Activated T-cell treated with anti-CD3 and anti-CD28 coated beads, Interleukin-2, amount 50 U/mL, for 72 hours (primary cell): ENCODE measurements around the gene DNAJC2. TPM values are rescaled to one million over a fixed set of nuclear protein-coding genes. Genes with fewer than 3 reads are reported as not detected.

Experiments
- ATAC-seq, 2 donors: fragments of 150-1000 bp; cut with Tn5 transposase; replicated peaks in 1 of 2; 2 replicates each; pipeline ENCODE4 v1.10.0; 2021; ENCODE audit warnings: moderate library complexity in 2 of 2, mild to moderate bottlenecking in 1 of 2
- DNase-seq, 2 donors: peaks; one replicate each; pipeline ENCODE4 v3.0.0; 2021 to 2022; ENCODE audit warnings: mixed read lengths in 1 of 2
- H3K27ac Mint-ChIP-seq: one replicate; pipeline ENCODE4 v1.8.0; 2022; ENCODE audit warnings: mild to moderate bottlenecking, moderate library complexity, mixed read lengths
- H3K27me3 Mint-ChIP-seq: one replicate; pipeline ENCODE4 v1.8.0; 2022; ENCODE audit warnings: low read depth, mixed read lengths
- H3K36me3 Mint-ChIP-seq, 2 donors: one replicate each; pipeline ENCODE4 v1.8.0; 2022; ENCODE audit warnings: mixed read lengths in 2 of 2, mild to moderate bottlenecking in 1 of 2; ENCODE audit not compliant: insufficient read depth in 2 of 2
- H3K4me1 Mint-ChIP-seq: one replicate; pipeline ENCODE4 v1.8.0; 2022; ENCODE audit warnings: low read depth, mixed read lengths
- H3K4me3 Mint-ChIP-seq, 2 donors: one replicate each; pipeline ENCODE4 v1.8.0; 2022; ENCODE audit warnings: mild to moderate bottlenecking in 2 of 2, mixed read lengths in 2 of 2, moderate library complexity in 2 of 2
- H3K9me3 Mint-ChIP-seq, 2 donors: one replicate each; pipeline ENCODE4 v1.8.0; 2022; ENCODE audit warnings: mixed read lengths in 2 of 2
- total RNA-seq, 2 donors: library from RNA; stranded (reverse); gene quantifications; one replicate each; pipeline ENCODE4 v1.2.3, GENCODE V29; 2022

Gene DNAJC2, protein sequence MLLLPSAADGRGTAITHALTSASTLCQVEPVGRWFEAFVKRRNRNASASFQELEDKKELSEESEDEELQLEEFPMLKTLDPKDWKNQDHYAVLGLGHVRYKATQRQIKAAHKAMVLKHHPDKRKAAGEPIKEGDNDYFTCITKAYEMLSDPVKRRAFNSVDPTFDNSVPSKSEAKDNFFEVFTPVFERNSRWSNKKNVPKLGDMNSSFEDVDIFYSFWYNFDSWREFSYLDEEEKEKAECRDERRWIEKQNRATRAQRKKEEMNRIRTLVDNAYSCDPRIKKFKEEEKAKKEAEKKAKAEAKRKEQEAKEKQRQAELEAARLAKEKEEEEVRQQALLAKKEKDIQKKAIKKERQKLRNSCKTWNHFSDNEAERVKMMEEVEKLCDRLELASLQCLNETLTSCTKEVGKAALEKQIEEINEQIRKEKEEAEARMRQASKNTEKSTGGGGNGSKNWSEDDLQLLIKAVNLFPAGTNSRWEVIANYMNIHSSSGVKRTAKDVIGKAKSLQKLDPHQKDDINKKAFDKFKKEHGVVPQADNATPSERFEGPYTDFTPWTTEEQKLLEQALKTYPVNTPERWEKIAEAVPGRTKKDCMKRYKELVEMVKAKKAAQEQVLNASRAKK
- total RNA-seq = 10 to 100 TPM; 37.5 to 43.6 TPM

DNA sequence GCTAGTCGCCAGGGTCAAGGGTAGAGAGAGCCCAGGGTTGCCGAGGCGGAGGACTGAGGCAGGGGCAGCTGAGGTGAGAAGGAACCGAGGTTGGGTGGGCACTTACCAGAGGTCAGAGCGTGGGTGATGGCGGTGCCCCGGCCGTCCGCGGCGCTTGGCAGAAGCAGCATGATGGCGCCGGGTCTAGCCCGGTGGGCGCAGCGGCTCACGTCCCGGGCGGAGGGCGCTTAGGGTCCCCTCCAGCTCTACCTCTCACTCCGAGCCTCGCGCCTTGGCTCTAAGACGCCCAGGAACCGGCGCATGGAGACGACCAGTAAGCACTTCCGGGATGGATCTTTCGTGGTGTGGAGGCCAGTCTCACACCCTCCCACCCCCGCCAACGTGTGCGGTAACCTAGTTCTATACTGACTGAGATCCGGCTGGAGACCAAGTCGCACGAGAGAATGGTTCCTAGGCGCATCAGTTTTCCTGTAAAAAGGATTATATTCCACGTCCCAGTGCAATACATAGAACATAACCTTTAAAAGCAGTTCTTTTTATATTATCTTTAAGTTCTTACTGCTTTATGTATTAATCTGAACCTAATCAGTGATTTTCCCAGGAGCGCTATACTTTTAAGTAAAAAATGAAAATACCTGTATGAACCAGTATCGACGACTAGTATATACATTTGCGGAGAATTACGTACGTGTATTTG lies at the start of gene DNAJC2:
Gene DNAJC2 (minus strand): TSS at position 315 of the 697 bp plus-strand sequence. CDS start 145 bp downstream, at position 170.
- H3K4me1 Mint-ChIP-seq = peaks cover 73% of the 10 kb centered on the region

DNA sequence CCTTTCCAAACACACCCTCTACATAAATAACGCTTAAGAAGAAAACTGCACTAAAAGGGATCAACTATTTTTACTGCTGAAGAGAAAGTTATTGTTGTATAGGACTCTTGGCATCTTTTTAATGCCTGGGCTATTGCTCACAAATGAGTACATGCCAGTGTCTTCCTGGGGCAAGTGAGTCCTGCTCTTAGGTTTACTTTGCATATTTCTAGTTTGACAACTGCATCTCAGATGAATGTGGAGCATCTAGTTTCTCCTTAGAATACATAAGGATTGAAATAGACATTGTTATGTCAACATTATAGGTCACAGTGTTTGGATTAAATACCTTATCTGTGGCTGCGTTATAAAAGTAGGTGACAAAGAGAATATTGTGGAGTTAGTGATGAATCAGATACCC lies 47.4 kb upstream of the DNAJC2 start:
- ATAC-seq (no peak), DNase-seq (no peak)
- Mint-ChIP-seq H3K36me3 (no peaks in the 10 kb centered on the region), H3K4me3 (no peak overlapping the region), H3K27ac (no peak overlapping the region), H3K27me3 (peaks cover 19% of the 10 kb centered on the region), H3K4me1 (no peaks in the 10 kb centered on the region), H3K9me3 (no peaks in the 10 kb centered on the region)

More for the DNA sequence above, at the start of gene DNAJC2:
- H3K36me3 Mint-ChIP-seq = peaks cover 14 to 16% of the 10 kb centered on the region in 2 donors
- peak within 1 kb of the TSS; percentile 83 to 97 for H3K4me3 Mint-ChIP-seq
- H3K27me3 Mint-ChIP-seq = no peaks in the 10 kb centered on the region
- DNase-seq (peak; percentile 87 to 91), ATAC-seq (peak; percentile 91 to 93)
- peak within 1 kb of the TSS; percentile 98 for H3K27ac Mint-ChIP-seq
- H3K9me3 Mint-ChIP-seq = no peaks in the 10 kb centered on the region

DNA sequence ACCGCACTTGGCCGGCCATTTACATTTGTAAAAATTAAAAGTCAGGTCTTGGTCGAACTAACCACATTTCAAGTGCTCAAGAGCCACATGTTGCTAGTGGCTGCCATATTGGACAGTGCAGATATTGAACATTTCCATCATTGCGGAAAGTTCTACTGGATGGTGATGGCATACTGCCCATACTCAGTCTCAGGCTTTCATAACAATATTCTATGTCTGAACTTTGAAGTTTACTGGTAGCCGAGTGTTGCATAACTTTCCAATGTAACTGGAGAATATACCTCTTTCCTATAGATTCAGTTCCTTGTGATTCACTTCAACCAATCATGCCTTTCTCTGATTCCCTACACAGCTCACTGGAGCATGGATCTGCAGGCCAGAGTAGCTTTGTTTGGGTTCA lies 46.6 kb upstream of the DNAJC2 start:
- H3K4me3 Mint-ChIP-seq = no peak overlapping the region
- peaks cover 13% of the 10 kb centered on the region for H3K27me3 Mint-ChIP-seq

DNA sequence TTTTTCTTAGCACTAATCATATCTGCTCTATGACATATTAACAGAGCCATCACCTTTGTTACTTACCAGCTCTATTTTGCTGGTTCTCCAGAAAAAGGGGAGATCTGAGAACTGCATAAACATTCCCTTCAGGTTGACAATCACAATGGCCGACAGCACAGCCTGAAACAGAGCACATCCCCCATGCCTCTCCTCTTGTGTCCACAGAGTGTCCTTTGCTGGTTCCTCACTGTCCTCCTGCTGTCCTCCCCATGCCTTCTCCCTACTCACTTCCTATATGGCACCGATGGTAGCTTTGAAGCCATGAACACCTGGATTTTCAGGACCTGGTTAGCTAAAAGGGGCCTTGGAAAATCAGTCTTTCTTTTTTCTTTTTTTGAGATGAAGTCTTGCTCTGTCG lies 44.7 kb upstream of the DNAJC2 start:
- no peak for ATAC-seq
- H3K4me1 Mint-ChIP-seq = no peaks in the 10 kb centered on the region
- H3K4me3 Mint-ChIP-seq = no peak overlapping the region

More for the DNA sequence above, 46.6 kb upstream of the DNAJC2 start:
- Mint-ChIP-seq H3K9me3 (no peaks in the 10 kb centered on the region), H3K4me1 (no peaks in the 10 kb centered on the region), H3K36me3 (no peaks in the 10 kb centered on the region), H3K27ac (no peak overlapping the region)
- DNase-seq (no peak), ATAC-seq (no peak)

DNA sequence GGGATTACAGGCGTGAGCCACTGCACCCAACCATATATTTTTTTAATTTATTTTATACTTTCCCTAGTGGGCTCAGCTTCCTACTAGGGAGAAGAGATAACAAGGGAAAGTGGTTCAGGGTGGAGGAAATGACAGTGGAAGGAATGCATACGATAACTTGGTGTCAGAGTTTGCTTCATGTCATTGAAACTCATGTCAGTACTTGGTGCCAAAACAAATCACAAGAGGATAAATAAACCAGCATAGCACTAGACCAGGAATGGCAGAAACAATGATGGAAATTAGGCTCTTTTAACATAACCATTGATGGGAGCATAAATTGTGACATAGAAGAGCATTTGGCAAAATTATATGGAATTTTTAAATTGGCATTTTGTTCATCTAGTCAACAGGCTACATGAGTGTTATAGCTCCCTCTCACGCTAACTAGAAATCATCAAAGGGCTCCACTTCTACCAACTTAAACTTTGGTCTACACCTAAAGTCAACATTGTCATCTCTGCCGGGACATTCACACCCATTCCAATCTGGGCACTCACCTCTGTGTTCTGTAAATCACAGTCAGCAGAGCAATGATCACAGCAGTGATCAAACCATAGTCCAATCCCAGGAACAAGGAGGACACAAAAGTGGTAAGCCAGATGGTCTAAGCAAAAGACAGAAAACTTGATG lies 44.0 kb upstream of the DNAJC2 start:
- no peaks in the 10 kb centered on the region for H3K4me1 Mint-ChIP-seq
- H3K9me3 Mint-ChIP-seq = no peaks in the 10 kb centered on the region
- peaks cover 11% of the 10 kb centered on the region for H3K27me3 Mint-ChIP-seq
- H3K36me3 Mint-ChIP-seq = no peaks in the 10 kb centered on the region
- H3K27ac Mint-ChIP-seq = no peak overlapping the region
- H3K4me3 Mint-ChIP-seq = no peak overlapping the region
- DNase-seq = no peak
- ATAC-seq = no peak

More for the DNA sequence above, 44.7 kb upstream of the DNAJC2 start:
- H3K27me3 Mint-ChIP-seq = peaks cover 11% of the 10 kb centered on the region
- no peaks in the 10 kb centered on the region for H3K36me3 Mint-ChIP-seq
- H3K9me3 Mint-ChIP-seq = no peaks in the 10 kb centered on the region
- H3K27ac Mint-ChIP-seq = no peak overlapping the region
- no peak for DNase-seq

DNA sequence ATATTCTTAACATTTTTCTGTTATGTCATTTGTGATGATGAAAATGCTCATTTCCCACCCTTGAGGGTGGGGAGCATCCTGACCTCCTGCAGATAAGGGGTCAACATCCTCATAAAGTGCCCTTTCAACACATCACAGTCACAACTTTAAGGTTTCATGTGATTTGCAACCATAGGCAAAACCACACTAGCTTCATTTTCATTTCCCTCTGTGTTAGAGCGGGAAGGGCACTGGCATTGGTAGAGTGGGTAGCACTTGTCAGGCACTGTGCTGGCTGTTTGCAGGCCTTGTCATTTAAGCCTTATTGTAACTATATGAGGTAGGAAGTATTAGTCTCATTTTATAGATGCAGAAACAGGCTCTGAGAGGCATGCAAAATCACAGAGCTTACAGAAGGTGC lies 42.7 kb upstream of the DNAJC2 start:
- DNase-seq = no peak
- peaks cover 11% of the 10 kb centered on the region for H3K27me3 Mint-ChIP-seq

DNA sequence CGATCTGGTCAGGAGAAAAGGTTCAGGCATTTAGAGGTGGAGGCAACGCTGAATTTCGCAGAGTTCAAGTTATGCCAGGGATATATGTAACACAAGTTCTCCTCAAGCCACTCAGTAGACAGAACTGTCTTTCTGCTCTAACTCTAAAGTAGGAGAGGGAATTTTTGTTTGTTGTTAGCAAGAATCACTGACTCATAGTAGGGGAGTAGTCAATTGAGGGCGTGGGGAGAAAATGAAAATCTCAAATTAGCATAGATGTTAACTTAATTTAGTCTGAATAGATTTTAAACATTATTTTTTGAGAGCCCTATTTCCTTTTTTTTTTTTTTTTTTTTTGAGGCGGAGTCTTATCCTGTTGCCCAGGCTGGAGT lies 37.5 kb upstream of the DNAJC2 start:
- H3K27ac Mint-ChIP-seq = no peak overlapping the region

More for the DNA sequence above, 42.7 kb upstream of the DNAJC2 start:
- Mint-ChIP-seq H3K4me1 (no peaks in the 10 kb centered on the region), H3K4me3 (no peak overlapping the region), H3K9me3 (no peaks in the 10 kb centered on the region), H3K27ac (no peak overlapping the region), H3K36me3 (no peaks in the 10 kb centered on the region)
- no peak for ATAC-seq

DNA sequence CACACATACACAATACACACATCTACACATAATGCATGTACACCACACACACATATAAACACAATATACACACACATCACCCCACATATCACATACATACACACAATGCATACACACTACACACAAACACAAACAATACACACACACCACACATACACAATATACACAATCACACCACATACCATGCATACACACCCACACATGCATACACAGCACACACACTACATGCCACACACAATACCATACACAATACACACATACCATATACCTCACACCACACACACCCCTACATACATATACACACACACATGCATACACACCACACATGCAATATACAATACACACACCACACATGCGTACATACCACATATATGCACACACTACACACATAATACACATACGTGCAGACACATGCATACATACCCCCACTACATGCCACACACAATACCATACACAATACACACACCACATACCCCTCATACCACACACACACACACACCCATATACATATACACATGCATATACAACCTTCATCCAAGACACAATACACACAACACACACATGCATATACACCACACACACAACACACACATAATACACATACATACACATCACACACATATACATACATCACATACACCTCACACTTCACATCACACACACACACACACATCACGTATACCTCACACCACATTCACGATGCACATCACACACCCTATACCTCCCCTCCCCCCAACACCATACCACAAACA lies 36.9 kb upstream of the DNAJC2 start:
- no peak overlapping the region for H3K27ac Mint-ChIP-seq
- no peaks in the 10 kb centered on the region for H3K4me1 Mint-ChIP-seq
- H3K36me3 Mint-ChIP-seq = no peaks in the 10 kb centered on the region
- DNase-seq (no peak), ATAC-seq (peak; percentile 7 to 25)
- no peak overlapping the region for H3K4me3 Mint-ChIP-seq
- H3K27me3 Mint-ChIP-seq = peaks cover 18% of the 10 kb centered on the region
- H3K9me3 Mint-ChIP-seq = no peaks in the 10 kb centered on the region

More for the DNA sequence above, 37.5 kb upstream of the DNAJC2 start:
- DNase-seq = no peak
- Mint-ChIP-seq H3K4me1 (no peaks in the 10 kb centered on the region), H3K36me3 (no peaks in the 10 kb centered on the region), H3K27me3 (peaks cover 18% of the 10 kb centered on the region), H3K9me3 (no peaks in the 10 kb centered on the region), H3K4me3 (no peak overlapping the region)
- peak; percentile 25 to 60 for ATAC-seq

DNA sequence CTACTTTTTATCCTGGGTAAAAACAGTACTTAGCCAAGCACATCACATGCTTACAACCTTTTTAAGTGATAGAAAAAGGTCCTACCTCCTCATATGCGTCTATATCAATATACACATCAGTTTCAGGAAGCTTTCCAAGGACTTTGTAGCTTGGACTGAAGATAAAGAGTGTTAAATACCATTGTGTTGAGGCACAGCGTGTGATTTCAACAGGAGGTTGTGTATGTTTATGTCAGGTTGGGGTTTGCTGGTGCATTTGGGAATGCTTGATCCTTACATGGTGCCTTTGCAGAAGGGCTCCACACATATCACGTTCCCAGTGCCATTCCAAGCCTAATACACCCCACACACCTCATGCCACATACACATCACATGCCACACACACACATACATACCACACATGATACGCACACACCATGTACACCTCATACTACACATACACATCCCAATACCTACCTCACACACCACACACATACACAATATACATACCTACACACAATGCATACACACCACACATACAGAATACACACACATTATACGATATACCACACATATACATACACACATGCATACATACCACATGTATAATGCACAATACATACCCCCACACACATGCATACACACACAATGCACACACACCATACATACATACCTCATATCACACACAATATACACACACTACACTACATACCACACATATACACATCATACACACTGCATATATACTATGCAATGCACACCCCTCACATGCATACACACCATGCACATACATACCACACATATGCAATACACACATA lies 36.0 kb upstream of the DNAJC2 start:
- Mint-ChIP-seq H3K27me3 (peaks cover 18% of the 10 kb centered on the region), H3K27ac (no peak overlapping the region), H3K9me3 (no peaks in the 10 kb centered on the region), H3K4me3 (no peak overlapping the region), H3K36me3 (no peaks in the 10 kb centered on the region), H3K4me1 (no peaks in the 10 kb centered on the region)
- DNase-seq = no peak
- ATAC-seq = no peak

DNA sequence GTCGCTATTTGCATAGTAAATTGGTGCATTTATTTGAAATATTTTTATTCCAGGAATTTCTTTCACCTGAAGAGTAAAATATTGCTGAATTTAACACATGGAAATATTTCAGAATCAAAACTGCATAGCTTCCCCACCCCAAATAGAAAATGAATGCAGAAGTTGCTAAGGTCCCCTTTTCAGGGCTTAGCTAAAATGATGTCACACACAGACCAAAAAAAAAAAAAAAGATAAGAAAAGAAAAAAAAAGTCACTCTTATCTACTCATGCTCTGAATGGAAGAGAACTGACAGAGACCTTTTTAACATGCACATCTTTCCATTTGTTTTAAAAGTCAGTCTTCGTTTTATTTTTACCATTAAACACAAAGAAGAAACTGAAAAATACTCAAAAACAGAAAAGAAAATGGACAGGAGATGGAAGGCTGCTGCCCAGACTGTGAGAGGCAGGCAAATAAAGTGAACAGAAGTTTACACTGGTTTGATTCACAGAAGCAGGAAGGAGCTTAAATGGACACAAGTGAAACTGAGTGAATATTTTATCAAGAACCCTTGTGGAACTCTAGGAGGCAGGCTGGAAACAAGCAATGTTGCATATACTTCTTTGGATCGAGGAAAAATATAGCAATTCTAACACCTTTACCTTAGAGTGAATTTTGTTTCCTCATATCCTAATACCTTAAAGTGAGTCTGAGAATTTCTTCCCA lies 34.9 kb upstream of the DNAJC2 start:
- DNase-seq (no peak), ATAC-seq (no peak)
- no peak overlapping the region for H3K4me3 Mint-ChIP-seq
- H3K36me3 Mint-ChIP-seq = no peaks in the 10 kb centered on the region
- H3K27ac Mint-ChIP-seq = no peak overlapping the region
- H3K9me3 Mint-ChIP-seq = no peaks in the 10 kb centered on the region
- H3K4me1 Mint-ChIP-seq = no peaks in the 10 kb centered on the region
- peaks cover 18% of the 10 kb centered on the region for H3K27me3 Mint-ChIP-seq

DNA sequence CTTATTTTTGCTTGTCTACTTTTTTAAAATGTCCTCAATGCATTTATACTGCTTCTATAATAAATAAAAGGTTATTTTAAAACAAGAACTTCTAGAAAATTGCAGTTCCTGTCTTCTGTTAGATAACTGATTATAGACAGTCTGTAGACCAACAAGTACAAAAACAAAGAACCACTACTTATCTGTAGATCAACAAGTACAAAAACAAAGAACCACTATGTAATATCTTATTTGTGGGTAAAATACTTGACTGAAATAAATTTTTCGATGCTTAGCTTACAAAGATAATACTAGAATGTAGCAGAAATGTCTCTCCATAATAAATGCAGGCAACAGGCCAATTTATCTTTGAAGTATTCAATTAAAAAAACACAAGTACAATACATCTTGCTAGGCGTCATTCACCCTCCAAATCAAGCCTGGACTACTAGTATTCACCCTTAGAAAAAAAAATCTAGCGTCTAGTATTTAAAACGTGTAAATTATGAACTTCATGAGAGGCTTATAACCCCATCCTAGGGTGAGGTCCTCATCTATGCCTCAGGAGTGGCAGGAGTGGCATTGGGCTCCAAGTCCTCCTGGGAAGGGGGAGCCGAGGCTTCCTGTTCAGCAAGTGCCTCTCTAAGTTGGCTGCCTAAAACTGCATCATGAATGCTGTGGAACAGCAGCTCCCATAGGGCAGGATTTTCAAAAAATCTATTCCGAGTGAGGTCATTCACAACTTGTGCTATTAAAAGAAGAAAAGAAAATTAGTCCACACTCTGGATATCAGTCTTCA lies 29.5 kb upstream of the DNAJC2 start:
- H3K4me3 Mint-ChIP-seq = no peak overlapping the region
- H3K9me3 Mint-ChIP-seq = no peaks in the 10 kb centered on the region
- no peak for ATAC-seq
- peaks cover 12% of the 10 kb centered on the region for H3K27me3 Mint-ChIP-seq
- H3K36me3 Mint-ChIP-seq = no peaks in the 10 kb centered on the region
- no peak for DNase-seq
- H3K4me1 Mint-ChIP-seq = no peaks in the 10 kb centered on the region
- H3K27ac Mint-ChIP-seq = peak overlapping the region; percentile 55
